K562 (cell line): Measurements from ENCODE around the gene CAPN5. TPM values are rescaled to one million over a fixed set of nuclear protein-coding genes. Genes with fewer than 3 reads are reported as not detected.
A peak's percentile ranks its signal among the peaks of the same experiment; 100 is the strongest.

Source experiments
- BRCA1 ChIP-seq, 2 experiments: fragments of 450-650 bp in 1 of 2; sonication (generic) in 1 of 2; formaldehyde crosslinking in 1 of 2; IDR thresholded peaks; 2 replicates each; pipeline versions ENCODE4 v1.5.0 to v1.6.1; 2017 to 2020; ENCODE audit warnings: mild to moderate bottlenecking in 1 of 2, missing genetic modification reagents in 1 of 2
- CREBBP ChIP-seq: IDR thresholded peaks from one replicate; pipeline ENCODE4 v1.6.1; 2012; ENCODE audit warnings: low read depth, mild to moderate bottlenecking, control low read depth, inconsistent platforms, low read length
- DACH1 ChIP-seq: fragments of 450-650 bp; IDR thresholded peaks from 2 replicates; pipeline ENCODE4 v1.6.1; 2018; ENCODE audit not compliant: partially characterized antibody
- ELF2 ChIP-seq: fragments of 250-450 bp; sonication (Bioruptor Pico); IDR thresholded peaks from 2 replicates; pipeline ENCODE4 v1.5.0; 2021; ENCODE audit warnings: mild to moderate bottlenecking
- MCM3 ChIP-seq: fragments of 450-650 bp; IDR thresholded peaks from 2 replicates; pipeline ENCODE4 v1.6.1; 2016
- MEF2D ChIP-seq: conservative IDR thresholded peaks from 2 replicates; pipeline ENCODE4 v1.6.1; 2016; ENCODE audit warnings: low read depth, missing genetic modification characterization, missing compliant biosample characterization
- MEIS2 ChIP-seq: fragments of 450-650 bp; IDR thresholded peaks from 2 replicates; pipeline ENCODE4 v1.6.1; 2014; ENCODE audit warnings: mild to moderate bottlenecking; ENCODE audit not compliant: partially characterized antibody
- MYC ChIP-seq, 2 experiments: fragments of 250-450 bp in 1 of 2; sonication (Bioruptor Pico) in 1 of 2; IDR thresholded peaks; 2 replicates each; pipeline versions ENCODE4 v1.5.1 to v1.6.1; 2012 to 2021; ENCODE audit warnings: low read depth in 2 of 2, borderline replicate concordance in 1 of 2, improper control_type of control experiment in 1 of 2, low read length in 1 of 2, mild to moderate bottlenecking in 1 of 2, moderate library complexity in 1 of 2
- NCOA6 ChIP-seq: fragments of 450-650 bp; IDR thresholded peaks from 2 replicates; pipeline ENCODE4 v1.6.1; 2017; ENCODE audit warnings: mild to moderate bottlenecking
- NFYB ChIP-seq: IDR thresholded peaks from 2 replicates; pipeline ENCODE4 v1.6.1; 2011; ENCODE audit warnings: mild to moderate bottlenecking, moderate library complexity; ENCODE audit not compliant: insufficient read length; ENCODE audit errors: extremely low read depth
- NUFIP1 ChIP-seq: fragments of 450-650 bp; IDR thresholded peaks from 2 replicates; pipeline ENCODE4 v1.6.1; 2018; ENCODE audit not compliant: partially characterized antibody
- RFX1 ChIP-seq: fragments of 450-650 bp; IDR thresholded peaks from 2 replicates; pipeline ENCODE4 v1.6.1; 2016; ENCODE audit warnings: mild to moderate bottlenecking, moderate library complexity
- SMARCA4 ChIP-seq: fragments of 450-650 bp; IDR thresholded peaks from 2 replicates; pipeline ENCODE4 v1.6.1; 2016
- SNRNP70 ChIP-seq: fragments of 200-400 bp; formaldehyde crosslinking; optimal IDR thresholded peaks from 2 replicates; pipeline ENCODE3; 2017; ENCODE audit warnings: low read depth, low read length
- ZC3H8 ChIP-seq: fragments of 450-650 bp; IDR thresholded peaks from 2 replicates; pipeline ENCODE4 v1.6.1; 2017
- ZNF212 ChIP-seq: fragments of 450-650 bp; formaldehyde crosslinking; IDR thresholded peaks from 2 replicates; pipeline ENCODE4 v1.4.0; 2020; ENCODE audit warnings: mild to moderate bottlenecking
- ZNF224 ChIP-seq: sonication (generic); formaldehyde crosslinking; IDR thresholded peaks from 2 replicates; pipeline ENCODE4 v1.8.0; 2022; ENCODE audit warnings: mild to moderate bottlenecking, missing genetic modification reagents
- ZNF239 ChIP-seq: fragments of 250-450 bp; sonication (Bioruptor Pico); IDR thresholded peaks from 2 replicates; pipeline ENCODE4 v1.4.0; 2020; ENCODE audit warnings: mild to moderate bottlenecking
- ZSCAN32 ChIP-seq: fragments of 450-650 bp; formaldehyde crosslinking; IDR thresholded peaks from 2 replicates; pipeline ENCODE4 v1.4.0; 2020; ENCODE audit warnings: mild to moderate bottlenecking, moderate library complexity
- polyA plus RNA-seq, 8 experiments: library from polyadenylated mRNA; depleted of rRNA in 4 of 8; stranded (reverse) in 5 of 8; unstranded in 3 of 8; fragments of >200 nt; fragmentation: Nextera tagmentation in 2 of 8; fragmentation: Illumina TruSeq in 1 of 8; extraction: Ambion mirVana in 2 of 8; extraction: Trizol in 1 of 8; gene quantifications; 2 replicates each; pipeline versions ENCODE4 v1.2.1 to v1.2.3, GENCODE V29; 2011 to 2014; ENCODE audit warnings: inconsistent platforms in 1 of 8, missing spikeins in 1 of 8
- total RNA-seq, 7 experiments: library from RNA; depleted of rRNA in 6 of 7; stranded (reverse); fragments of >200 nt in 6 of 7; fragmentation: Illumina TruSeq in 2 of 7; extraction: Trizol in 2 of 7; gene quantifications; 2 replicates each; pipeline versions ENCODE4 v1.2.1 to v1.2.3, GENCODE V29; 2011 to 2021; ENCODE audit warnings: low replicate concordance in 1 of 7
- TF ChIP-seq, protein P1 (sequence below): fragments of 450-650 bp; IDR thresholded peaks from 2 replicates; pipeline ENCODE4 v1.6.1; 2016; ENCODE audit warnings: mild to moderate bottlenecking
- TF ChIP-seq, protein P2 (sequence below): sonication (generic); formaldehyde crosslinking; IDR thresholded peaks from 2 replicates; pipeline ENCODE4 v1.8.0; 2022; ENCODE audit warnings: missing genetic modification reagents, mild to moderate bottlenecking, moderate library complexity, borderline replicate concordance
- TF ChIP-seq, protein P3 (sequence below), 2 experiments: IDR thresholded peaks; 2 replicates each; pipeline ENCODE4 v1.6.1; 2012; ENCODE audit warnings: improper control_type of control experiment in 2 of 2, low read depth in 2 of 2, low read length in 2 of 2, borderline replicate concordance in 1 of 2
- TF ChIP-seq, protein P4 (sequence below): fragments of 450-650 bp; IDR thresholded peaks from 2 replicates; pipeline ENCODE4 v1.6.1; 2017; ENCODE audit warnings: mild to moderate bottlenecking, moderate library complexity

The CAPN5 gene
- total and polyA plus RNA-seq, 9 of the 15 experiments (the other 6 are each of a cell fraction or from before 2014, with no cell fraction given) = 0.04 to 0.44 (median 0.14) TPM; not detected in 2

DNA sequence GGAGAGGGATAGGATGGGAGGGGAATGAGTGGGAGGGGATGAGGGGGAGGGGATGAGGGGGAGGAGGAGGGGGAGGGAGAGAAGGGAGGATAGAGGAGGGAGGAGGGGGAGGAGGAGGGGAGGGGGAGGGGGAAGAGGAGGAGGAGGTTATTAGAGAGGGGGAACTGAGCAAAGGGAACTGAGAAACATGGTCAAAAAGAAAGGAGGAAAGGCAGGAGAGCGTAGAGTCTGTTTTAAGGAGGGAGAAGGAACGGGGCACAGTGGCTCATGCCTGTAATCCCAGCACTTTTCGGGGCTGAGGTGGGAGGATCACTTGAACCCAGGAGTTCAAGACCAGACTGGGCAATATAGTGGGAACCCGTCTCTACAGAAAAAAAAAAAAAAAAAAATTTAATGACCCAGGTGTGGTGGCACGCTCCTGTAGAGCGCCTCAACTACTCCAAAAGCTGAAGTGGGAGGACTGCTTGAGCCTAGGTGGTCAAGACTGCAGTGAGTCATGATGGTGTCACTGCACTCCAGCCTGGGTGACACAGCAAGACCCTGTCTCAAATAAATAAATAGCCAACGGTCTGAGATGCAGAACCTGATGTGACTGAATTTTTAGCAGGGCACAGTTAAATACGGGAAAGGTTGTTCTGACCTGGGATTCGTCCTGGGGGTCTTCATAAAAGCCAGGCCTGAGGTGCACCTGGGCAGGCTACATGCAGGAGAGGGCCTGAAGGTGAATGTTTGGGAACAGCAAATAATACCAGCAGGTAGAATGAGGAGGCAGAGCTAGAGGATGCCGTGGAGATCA is 28.5 kb upstream of the CAPN5 start (continued):
- TF ChIP-seq, protein P1, sequence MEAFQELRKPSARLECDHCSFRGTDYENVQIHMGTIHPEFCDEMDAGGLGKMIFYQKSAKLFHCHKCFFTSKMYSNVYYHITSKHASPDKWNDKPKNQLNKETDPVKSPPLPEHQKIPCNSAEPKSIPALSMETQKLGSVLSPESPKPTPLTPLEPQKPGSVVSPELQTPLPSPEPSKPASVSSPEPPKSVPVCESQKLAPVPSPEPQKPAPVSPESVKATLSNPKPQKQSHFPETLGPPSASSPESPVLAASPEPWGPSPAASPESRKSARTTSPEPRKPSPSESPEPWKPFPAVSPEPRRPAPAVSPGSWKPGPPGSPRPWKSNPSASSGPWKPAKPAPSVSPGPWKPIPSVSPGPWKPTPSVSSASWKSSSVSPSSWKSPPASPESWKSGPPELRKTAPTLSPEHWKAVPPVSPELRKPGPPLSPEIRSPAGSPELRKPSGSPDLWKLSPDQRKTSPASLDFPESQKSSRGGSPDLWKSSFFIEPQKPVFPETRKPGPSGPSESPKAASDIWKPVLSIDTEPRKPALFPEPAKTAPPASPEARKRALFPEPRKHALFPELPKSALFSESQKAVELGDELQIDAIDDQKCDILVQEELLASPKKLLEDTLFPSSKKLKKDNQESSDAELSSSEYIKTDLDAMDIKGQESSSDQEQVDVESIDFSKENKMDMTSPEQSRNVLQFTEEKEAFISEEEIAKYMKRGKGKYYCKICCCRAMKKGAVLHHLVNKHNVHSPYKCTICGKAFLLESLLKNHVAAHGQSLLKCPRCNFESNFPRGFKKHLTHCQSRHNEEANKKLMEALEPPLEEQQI = no peak
- TF ChIP-seq NUFIP1 = no peak
- TF ChIP-seq, protein P2, sequence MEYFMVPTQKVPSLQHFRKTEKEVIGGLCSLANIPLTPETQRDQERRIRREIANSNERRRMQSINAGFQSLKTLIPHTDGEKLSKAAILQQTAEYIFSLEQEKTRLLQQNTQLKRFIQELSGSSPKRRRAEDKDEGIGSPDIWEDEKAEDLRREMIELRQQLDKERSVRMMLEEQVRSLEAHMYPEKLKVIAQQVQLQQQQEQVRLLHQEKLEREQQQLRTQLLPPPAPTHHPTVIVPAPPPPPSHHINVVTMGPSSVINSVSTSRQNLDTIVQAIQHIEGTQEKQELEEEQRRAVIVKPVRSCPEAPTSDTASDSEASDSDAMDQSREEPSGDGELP (CRISPR knock-in tag) = no peak
- TF ChIP-seq RFX1 = no peak
- TF ChIP-seq, protein P3, sequence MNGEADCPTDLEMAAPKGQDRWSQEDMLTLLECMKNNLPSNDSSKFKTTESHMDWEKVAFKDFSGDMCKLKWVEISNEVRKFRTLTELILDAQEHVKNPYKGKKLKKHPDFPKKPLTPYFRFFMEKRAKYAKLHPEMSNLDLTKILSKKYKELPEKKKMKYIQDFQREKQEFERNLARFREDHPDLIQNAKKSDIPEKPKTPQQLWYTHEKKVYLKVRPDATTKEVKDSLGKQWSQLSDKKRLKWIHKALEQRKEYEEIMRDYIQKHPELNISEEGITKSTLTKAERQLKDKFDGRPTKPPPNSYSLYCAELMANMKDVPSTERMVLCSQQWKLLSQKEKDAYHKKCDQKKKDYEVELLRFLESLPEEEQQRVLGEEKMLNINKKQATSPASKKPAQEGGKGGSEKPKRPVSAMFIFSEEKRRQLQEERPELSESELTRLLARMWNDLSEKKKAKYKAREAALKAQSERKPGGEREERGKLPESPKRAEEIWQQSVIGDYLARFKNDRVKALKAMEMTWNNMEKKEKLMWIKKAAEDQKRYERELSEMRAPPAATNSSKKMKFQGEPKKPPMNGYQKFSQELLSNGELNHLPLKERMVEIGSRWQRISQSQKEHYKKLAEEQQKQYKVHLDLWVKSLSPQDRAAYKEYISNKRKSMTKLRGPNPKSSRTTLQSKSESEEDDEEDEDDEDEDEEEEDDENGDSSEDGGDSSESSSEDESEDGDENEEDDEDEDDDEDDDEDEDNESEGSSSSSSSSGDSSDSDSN (IDR thresholded peaks at IDR 0.05; ENCODE audit: borderline replicate concordance in 1 of 2, low read depth in 2 of 2, low read length in 2 of 2) = no peak
- no peak for TF ChIP-seq CREBBP
- no peak for TF ChIP-seq ZNF224 (CRISPR knock-in tag)
- TF ChIP-seq MEF2D (tag) = no peak
- no peak for TF ChIP-seq ZC3H8
- TF ChIP-seq MCM3 = no peak
- peak; percentile 88 for TF ChIP-seq SMARCA4
- no peak for TF ChIP-seq NCOA6
- no peak for TF ChIP-seq SNRNP70
- no peak for TF ChIP-seq DACH1
- TF ChIP-seq ZSCAN32 (CRISPR knock-in tag) = no peak
- TF ChIP-seq MYC (IDR thresholded peaks at IDR 0.05; ENCODE audit: low read depth, low read length) = no peak
- no peak for TF ChIP-seq MYC (CRISPR knock-in tag; IDR thresholded peaks at IDR 0.05; ENCODE audit: borderline replicate concordance, low read depth)
- TF ChIP-seq, protein P4, sequence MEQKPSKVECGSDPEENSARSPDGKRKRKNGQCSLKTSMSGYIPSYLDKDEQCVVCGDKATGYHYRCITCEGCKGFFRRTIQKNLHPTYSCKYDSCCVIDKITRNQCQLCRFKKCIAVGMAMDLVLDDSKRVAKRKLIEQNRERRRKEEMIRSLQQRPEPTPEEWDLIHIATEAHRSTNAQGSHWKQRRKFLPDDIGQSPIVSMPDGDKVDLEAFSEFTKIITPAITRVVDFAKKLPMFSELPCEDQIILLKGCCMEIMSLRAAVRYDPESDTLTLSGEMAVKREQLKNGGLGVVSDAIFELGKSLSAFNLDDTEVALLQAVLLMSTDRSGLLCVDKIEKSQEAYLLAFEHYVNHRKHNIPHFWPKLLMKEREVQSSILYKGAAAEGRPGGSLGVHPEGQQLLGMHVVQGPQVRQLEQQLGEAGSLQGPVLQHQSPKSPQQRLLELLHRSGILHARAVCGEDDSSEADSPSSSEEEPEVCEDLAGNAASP = no peak
- TF ChIP-seq BRCA1 (IDR thresholded peaks at IDR 0.05) = no peak
- no peak for TF ChIP-seq BRCA1 (CRISPR knock-in tag; IDR thresholded peaks at IDR 0.05)
- no peak for TF ChIP-seq NFYB
- no peak for TF ChIP-seq ZNF239 (CRISPR knock-in tag)
- no peak for TF ChIP-seq ELF2 (CRISPR knock-in tag)
- TF ChIP-seq MEIS2 = no peak
- TF ChIP-seq ZNF212 (CRISPR knock-in tag) = no peak
